ENCODE measurements around the gene PLAGL2. TPM values are rescaled to one million over a fixed set of nuclear protein-coding genes. Genes with fewer than 3 reads are reported as not detected.

The PLAGL2 gene
- total and polyA plus RNA-seq, 9 of the 15 experiments (the other 6 are each of a cell fraction or from before 2014, with no cell fraction given): 3.1 to 24.3 (median 6.4) TPM

- BruUV-seq (replicated peaks): no TSS peak
- CTCF ChIA-PET (ENCODE audit: low intra/inter-chr PET ratio): no interaction called here
- in situ Hi-C loops (cut with MboI): no loop called here
- TF ChIP-seq, protein P1, sequence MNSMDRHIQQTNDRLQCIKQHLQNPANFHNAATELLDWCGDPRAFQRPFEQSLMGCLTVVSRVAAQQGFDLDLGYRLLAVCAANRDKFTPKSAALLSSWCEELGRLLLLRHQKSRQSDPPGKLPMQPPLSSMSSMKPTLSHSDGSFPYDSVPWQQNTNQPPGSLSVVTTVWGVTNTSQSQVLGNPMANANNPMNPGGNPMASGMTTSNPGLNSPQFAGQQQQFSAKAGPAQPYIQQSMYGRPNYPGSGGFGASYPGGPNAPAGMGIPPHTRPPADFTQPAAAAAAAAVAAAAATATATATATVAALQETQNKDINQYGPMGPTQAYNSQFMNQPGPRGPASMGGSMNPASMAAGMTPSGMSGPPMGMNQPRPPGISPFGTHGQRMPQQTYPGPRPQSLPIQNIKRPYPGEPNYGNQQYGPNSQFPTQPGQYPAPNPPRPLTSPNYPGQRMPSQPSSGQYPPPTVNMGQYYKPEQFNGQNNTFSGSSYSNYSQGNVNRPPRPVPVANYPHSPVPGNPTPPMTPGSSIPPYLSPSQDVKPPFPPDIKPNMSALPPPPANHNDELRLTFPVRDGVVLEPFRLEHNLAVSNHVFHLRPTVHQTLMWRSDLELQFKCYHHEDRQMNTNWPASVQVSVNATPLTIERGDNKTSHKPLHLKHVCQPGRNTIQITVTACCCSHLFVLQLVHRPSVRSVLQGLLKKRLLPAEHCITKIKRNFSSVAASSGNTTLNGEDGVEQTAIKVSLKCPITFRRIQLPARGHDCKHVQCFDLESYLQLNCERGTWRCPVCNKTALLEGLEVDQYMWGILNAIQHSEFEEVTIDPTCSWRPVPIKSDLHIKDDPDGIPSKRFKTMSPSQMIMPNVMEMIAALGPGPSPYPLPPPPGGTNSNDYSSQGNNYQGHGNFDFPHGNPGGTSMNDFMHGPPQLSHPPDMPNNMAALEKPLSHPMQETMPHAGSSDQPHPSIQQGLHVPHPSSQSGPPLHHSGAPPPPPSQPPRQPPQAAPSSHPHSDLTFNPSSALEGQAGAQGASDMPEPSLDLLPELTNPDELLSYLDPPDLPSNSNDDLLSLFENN (IDR thresholded peaks at IDR 0.05; ENCODE audit: low read depth in 2 of 2, low read length in 2 of 2): no peak
- TF ChIP-seq, protein P2, sequence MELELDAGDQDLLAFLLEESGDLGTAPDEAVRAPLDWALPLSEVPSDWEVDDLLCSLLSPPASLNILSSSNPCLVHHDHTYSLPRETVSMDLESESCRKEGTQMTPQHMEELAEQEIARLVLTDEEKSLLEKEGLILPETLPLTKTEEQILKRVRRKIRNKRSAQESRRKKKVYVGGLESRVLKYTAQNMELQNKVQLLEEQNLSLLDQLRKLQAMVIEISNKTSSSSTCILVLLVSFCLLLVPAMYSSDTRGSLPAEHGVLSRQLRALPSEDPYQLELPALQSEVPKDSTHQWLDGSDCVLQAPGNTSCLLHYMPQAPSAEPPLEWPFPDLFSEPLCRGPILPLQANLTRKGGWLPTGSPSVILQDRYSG (tag; conservative IDR thresholded peaks at IDR 0.05; ENCODE audit: low read depth): no peak
- TF ChIP-seq CEBPB (tag; IDR thresholded peaks at IDR 0.05): no peak
- TF ChIP-seq ZKSCAN3 (CRISPR knock-in tag; IDR thresholded peaks at IDR 0.05): no peak
- TF ChIP-seq ELF2 (CRISPR knock-in tag; IDR thresholded peaks at IDR 0.05): no peak
- no peak for TF ChIP-seq ZNF239 (CRISPR knock-in tag; IDR thresholded peaks at IDR 0.05)
- no peak for TF ChIP-seq FUS (optimal IDR thresholded peaks at IDR 0.05; ENCODE audit: low read depth, low read length)
- TF ChIP-seq SREBF1 (IDR thresholded peaks at IDR 0.05; ENCODE audit: borderline replicate concordance, low read depth, low read length): no peak
- no peak for TF ChIP-seq ZNF589 (CRISPR knock-in tag; IDR thresholded peaks at IDR 0.05; ENCODE audit: low read depth)
- no peak for TF ChIP-seq HDAC8 (tag; IDR thresholded peaks at IDR 0.05)
- no peak for TF ChIP-seq HNRNPUL1 (IDR thresholded peaks at IDR 0.05; ENCODE audit: low read length)
- TF ChIP-seq CAMTA2 (CRISPR knock-in tag; conservative IDR thresholded peaks at IDR 0.05): no peak
- TF ChIP-seq ZNF324 (CRISPR knock-in tag; IDR thresholded peaks at IDR 0.05): no peak
- no peak for TF ChIP-seq PBX2 (CRISPR knock-in tag; IDR thresholded peaks at IDR 0.05; ENCODE audit: low read depth)
- TF ChIP-seq PBX2 (tag; conservative IDR thresholded peaks at IDR 0.05; ENCODE audit: low read depth): no peak
- TF ChIP-seq CSDE1 (IDR thresholded peaks at IDR 0.05): no peak
- no peak for TF ChIP-seq FOXJ3 (CRISPR knock-in tag; IDR thresholded peaks at IDR 0.05)
- no peak for TF ChIP-seq NBN (IDR thresholded peaks at IDR 0.05; ENCODE audit: low read depth)
- TF ChIP-seq ARID1B (IDR thresholded peaks at IDR 0.05): no peak
Measured at GRCh38 chr20:32229251-32229747, 21.8 kb upstream of the PLAGL2 start.

More at GRCh38 chr20:32229251-32229747, 21.8 kb upstream of the PLAGL2 start:
- no peak for ATAC-seq
- intact Hi-C loops (cut with micrococcal nuclease): no loop called here
- H3K27me3 ChIP-seq (ENCODE audit: control insufficient read depth in 2 of 2, insufficient read depth in 2 of 2, low read length in 2 of 2): no peaks in the 10 kb centered on the region
- H3K9me1 ChIP-seq (ENCODE audit: control insufficient read depth, insufficient read depth, low read length): peaks cover 3% of the 10 kb centered on the region
- H3K4me1 ChIP-seq (replicated peaks in 1 of 2; ENCODE audit: control insufficient read depth in 2 of 2, insufficient read depth in 2 of 2, low read length in 2 of 2): no peaks in the 10 kb centered on the region
- no peaks in the 10 kb centered on the region for H4K20me1 ChIP-seq (replicated peaks; ENCODE audit: control insufficient read depth, insufficient read depth, low read length)
- H3K9me3 ChIP-seq (replicated peaks; ENCODE audit: control insufficient read depth, insufficient read depth, low read depth, low read length): no peaks in the 10 kb centered on the region
- no peak overlapping the region for H3K27ac ChIP-seq (ENCODE audit: extremely low read depth, low read depth, low read length)
- DNase-seq (ENCODE audit: extremely low read depth in 1 of 4, low spot score in 3 of 4): no peak
- no peak overlapping the region for H2AFZ ChIP-seq (ENCODE audit: low read depth, low read length)
- 71% methylated on average over 5 of the region's 5 CpGs for WGBS (ENCODE audit: insufficient coverage, low coverage, missing lambda C conversion rate)
- no peak for FAIRE-seq
- no peak overlapping the region for H3K4me3 ChIP-seq
- H3K36me3 ChIP-seq (ENCODE audit: control insufficient read depth, insufficient read depth, low read length): peaks cover 87% of the 10 kb centered on the region
- POLR2A ChIA-PET: no interaction called here
- H3K79me2 ChIP-seq (ENCODE audit: control insufficient read depth, insufficient read depth, low read length): no peaks in the 10 kb centered on the region
- H3K4me2 ChIP-seq (ENCODE audit: insufficient read depth, low read length): no peak overlapping the region
- H3K9ac ChIP-seq (ENCODE audit: insufficient read depth in 1 of 2, low read depth in 2 of 2, low read length in 2 of 2): no peak overlapping the region
